ENCODE data around the gene ABCC4. TPM values are rescaled to one million over a fixed set of nuclear protein-coding genes. Genes with fewer than 3 reads are reported as not detected.

Gene ABCC4
- total and polyA plus RNA-seq, 2 donors (not counting 1 experiment from before 2014, with no cell fraction given): 1.8 to 7.1 TPM

- ATAC-seq (ENCODE audit: low read depth) (no peak), DNase-seq (no peak)
- no peak for TF ChIP-seq CTCF (IDR thresholded peaks at IDR 0.05)
- no peak for TF ChIP-seq EZH2 (IDR thresholded peaks at IDR 0.05; ENCODE audit: borderline replicate concordance, insufficient read depth, low read depth, low read length, poor library complexity, severe bottlenecking)
- Mint-ChIP-seq H3K9me3 (ENCODE audit: insufficient read depth) (no peaks in the 10 kb centered on the region), H3K4me3 (no peak overlapping the region), H3K27me3 (no peaks in the 10 kb centered on the region), H3K4me1 (no peaks in the 10 kb centered on the region), H3K27ac (no peak overlapping the region)
- Histone ChIP-seq H3K27me3 (replicated peaks in 1 of 4; ENCODE audit: control extremely low read depth in 1 of 4, control insufficient read depth in 3 of 4, insufficient read depth in 4 of 4, low read length in 3 of 4) (no peaks in the 10 kb centered on the region), H3K9me3 (ENCODE audit: control extremely low read depth in 1 of 3, control insufficient read depth in 2 of 3, insufficient read depth in 1 of 3, low read length in 2 of 3) (no peaks in the 10 kb centered on the region), H3K4me3 (ENCODE audit: control extremely low read depth in 1 of 5, extremely low read depth in 1 of 5, insufficient read depth in 1 of 5, low read depth in 2 of 5, low read length in 4 of 5) (no peak overlapping the region), H3K79me2 (ENCODE audit: control insufficient read depth, insufficient read depth, low read length) (no peaks in the 10 kb centered on the region), H3K27ac (ENCODE audit: low read length in 2 of 2) (no peak overlapping the region), H3K4me2 (replicated peaks; ENCODE audit: low read depth, low read length, poor library complexity, severe bottlenecking) (no peak overlapping the region), H2AFZ (ENCODE audit: insufficient read depth, low read depth, low read length, poor library complexity, severe bottlenecking) (no peak overlapping the region), H3K9ac (ENCODE audit: low read length) (no peak overlapping the region), H3K36me3 (replicated peaks in 1 of 2; ENCODE audit: control extremely low read depth in 1 of 2, control insufficient read depth in 1 of 2, extremely low read depth in 1 of 2, insufficient read depth in 2 of 2, low read length in 1 of 2) (no peaks in the 10 kb centered on the region), H3K4me1 (ENCODE audit: control insufficient read depth in 2 of 2, insufficient read depth in 2 of 2, low read length in 2 of 2) (no peaks in the 10 kb centered on the region), H4K20me1 (ENCODE audit: control insufficient read depth, insufficient read depth, low read length, poor library complexity, severe bottlenecking) (no peaks in the 10 kb centered on the region)
- CTCF ChIA-PET: no interaction called here
- POLR2A ChIA-PET: no interaction called here
- WGBS (ENCODE audit: insufficient coverage): no CpG with 5 or more reads among the region's 1 CpG
- intact Hi-C loops (cut with micrococcal nuclease): no loop called here
These were observed 276.1 kb downstream of the ABCC4 start for GRCh38 chr13:95025116-95025515.

GRCh38 chr13:95023405-95023804 lies 277.8 kb downstream of the ABCC4 start:
- H3K27ac ChIP-seq (ENCODE audit: low read length in 2 of 2): no peak overlapping the region
- no peaks in the 10 kb centered on the region for H4K20me1 ChIP-seq (ENCODE audit: control insufficient read depth, insufficient read depth, low read length, poor library complexity, severe bottlenecking)
- POLR2A ChIA-PET: no interaction called here
- Mint-ChIP-seq H3K4me1 (no peaks in the 10 kb centered on the region), H3K4me3 (no peak overlapping the region), H3K27ac (no peak overlapping the region), H3K9me3 (ENCODE audit: insufficient read depth) (no peaks in the 10 kb centered on the region), H3K27me3 (no peaks in the 10 kb centered on the region)
- H3K4me2 ChIP-seq (replicated peaks; ENCODE audit: low read depth, low read length, poor library complexity, severe bottlenecking): no peak overlapping the region
- no peak overlapping the region for H2AFZ ChIP-seq (ENCODE audit: insufficient read depth, low read depth, low read length, poor library complexity, severe bottlenecking)
- WGBS (ENCODE audit: insufficient coverage): no CpG with 5 or more reads among the region's 4 CpGs
- H3K9ac ChIP-seq (ENCODE audit: low read length): no peak overlapping the region
- intact Hi-C loops (cut with micrococcal nuclease): no loop called here
- CTCF ChIA-PET: no interaction called here
- ATAC-seq (ENCODE audit: low read depth): no peak
- DNase-seq: no peak
- H3K4me1 ChIP-seq (ENCODE audit: control insufficient read depth in 2 of 2, insufficient read depth in 2 of 2, low read length in 2 of 2): no peaks in the 10 kb centered on the region
- no peak for TF ChIP-seq CTCF (IDR thresholded peaks at IDR 0.05)
- no peak for TF ChIP-seq EZH2 (IDR thresholded peaks at IDR 0.05; ENCODE audit: borderline replicate concordance, insufficient read depth, low read depth, low read length, poor library complexity, severe bottlenecking)
- H3K9me3 ChIP-seq (ENCODE audit: control extremely low read depth in 1 of 3, control insufficient read depth in 2 of 3, insufficient read depth in 1 of 3, low read length in 2 of 3): no peaks in the 10 kb centered on the region
- H3K79me2 ChIP-seq (ENCODE audit: control insufficient read depth, insufficient read depth, low read length): no peaks in the 10 kb centered on the region
- H3K4me3 ChIP-seq (ENCODE audit: control extremely low read depth in 1 of 5, extremely low read depth in 1 of 5, insufficient read depth in 1 of 5, low read depth in 2 of 5, low read length in 4 of 5): no peak overlapping the region
- H3K36me3 ChIP-seq (replicated peaks in 1 of 2; ENCODE audit: control extremely low read depth in 1 of 2, control insufficient read depth in 1 of 2, extremely low read depth in 1 of 2, insufficient read depth in 2 of 2, low read length in 1 of 2): no peaks in the 10 kb centered on the region
- no peaks in the 10 kb centered on the region for H3K27me3 ChIP-seq (replicated peaks in 1 of 4; ENCODE audit: control extremely low read depth in 1 of 4, control insufficient read depth in 3 of 4, insufficient read depth in 4 of 4, low read length in 3 of 4)
